HepG2 (cell line): ENCODE measurements around the gene PACS1. TPM values are rescaled to one million over a fixed set of nuclear protein-coding genes. Genes with fewer than 3 reads are reported as not detected.

Experiments used
- GLI4 ChIP-seq: sonication (generic); formaldehyde crosslinking; IDR thresholded peaks from 2 replicates; pipeline ENCODE4 v1.5.1; 2020; ENCODE audit warnings: missing genetic modification reagents, mild to moderate bottlenecking, moderate library complexity, borderline replicate concordance
- MEIS2 ChIP-seq: sonication (generic); formaldehyde crosslinking; IDR thresholded peaks from 2 replicates; pipeline ENCODE4 v1.9.0; 2021; ENCODE audit warnings: mild to moderate bottlenecking, missing genetic modification reagents
- NFIC ChIP-seq: IDR thresholded peaks from 2 replicates; pipeline ENCODE4 v1.6.1; 2012; ENCODE audit warnings: mild to moderate bottlenecking, low read length, inconsistent platforms
- NONO ChIP-seq, 2 experiments: fragments of 450-650 bp in 1 of 2; sonication (generic) in 1 of 2; formaldehyde crosslinking in 1 of 2; IDR thresholded peaks in 1 of 2; conservative IDR thresholded peaks in 1 of 2; 2 replicates each; pipeline versions ENCODE4 v1.6.1 to v1.8.0; 2017 to 2022; ENCODE audit warnings: mild to moderate bottlenecking in 1 of 2, missing genetic modification reagents in 1 of 2, moderate library complexity in 1 of 2
- PHF8 ChIP-seq: sonication (generic); formaldehyde crosslinking; IDR thresholded peaks from 2 replicates; pipeline ENCODE4 v1.5.0; 2020; ENCODE audit warnings: missing genetic modification reagents
- PRPF4 ChIP-seq: fragments of 200-400 bp; formaldehyde crosslinking; IDR thresholded peaks from 2 replicates; pipeline ENCODE4 v1.6.1; 2016; ENCODE audit warnings: low read length, low read depth; ENCODE audit not compliant: poor library complexity, severe bottlenecking
- RNF2 ChIP-seq: fragments of 450-650 bp; conservative IDR thresholded peaks from 2 replicates; pipeline ENCODE4 v1.6.1; 2016; ENCODE audit warnings: low read depth
- SALL1 ChIP-seq: sonication (generic); formaldehyde crosslinking; IDR thresholded peaks from 2 replicates; pipeline ENCODE4 v1.8.0; 2022; ENCODE audit warnings: mild to moderate bottlenecking, missing genetic modification reagents
- SAP130 ChIP-seq: IDR thresholded peaks from 2 replicates; pipeline ENCODE4 v1.6.1; 2016; ENCODE audit warnings: low read depth
- SMARCE1 ChIP-seq: fragments of 450-650 bp; IDR thresholded peaks from 2 replicates; pipeline ENCODE4 v1.6.1; 2017; ENCODE audit warnings: borderline replicate concordance
- SP4 ChIP-seq: sonication (generic); formaldehyde crosslinking; IDR thresholded peaks from 2 replicates; pipeline ENCODE4 v1.8.1; 2023; ENCODE audit warnings: mild to moderate bottlenecking, missing genetic modification reagents
- SYNCRIP ChIP-seq: fragments of 200-400 bp; formaldehyde crosslinking; IDR thresholded peaks from 2 replicates; pipeline ENCODE4 v1.6.1; 2018; ENCODE audit warnings: mild to moderate bottlenecking, low read depth, low read length; ENCODE audit not compliant: insufficient read depth
- TBX2 ChIP-seq: sonication (generic); formaldehyde crosslinking; IDR thresholded peaks from 2 replicates; pipeline ENCODE4 v1.5.0; 2020; ENCODE audit warnings: missing genetic modification reagents, mild to moderate bottlenecking, borderline replicate concordance
- YY1 ChIP-seq: IDR thresholded peaks from 2 replicates; pipeline ENCODE4 v1.6.1; 2011; ENCODE audit warnings: low read length, low read depth, moderate library complexity, mild to moderate bottlenecking; ENCODE audit not compliant: insufficient read depth, insufficient replicate concordance
- ZFP41 ChIP-seq: sonication (generic); formaldehyde crosslinking; IDR thresholded peaks from 2 replicates; pipeline ENCODE4 v1.4.0; 2020; ENCODE audit warnings: mild to moderate bottlenecking, missing genetic modification reagents, borderline replicate concordance
- ZFX ChIP-seq: sonication (generic); formaldehyde crosslinking; IDR thresholded peaks from 2 replicates; pipeline ENCODE4 v1.4.0; 2020; ENCODE audit warnings: mild to moderate bottlenecking, low read depth, missing genetic modification reagents, moderate library complexity
- ZFY ChIP-seq: sonication (generic); formaldehyde crosslinking; IDR thresholded peaks from 2 replicates; pipeline ENCODE4 v1.4.0; 2020; ENCODE audit warnings: missing genetic modification reagents
- ZNF329 ChIP-seq: sonication (generic); formaldehyde crosslinking; IDR thresholded peaks from 2 replicates; pipeline ENCODE4 v1.9.0; 2021; ENCODE audit warnings: low read depth, mild to moderate bottlenecking, missing genetic modification reagents
- ZNF543 ChIP-seq: sonication (generic); formaldehyde crosslinking; IDR thresholded peaks from 2 replicates; pipeline ENCODE4 v1.4.0; 2020; ENCODE audit warnings: mild to moderate bottlenecking, missing genetic modification reagents
- ZNF547 ChIP-seq: sonication (generic); formaldehyde crosslinking; IDR thresholded peaks from 2 replicates; pipeline ENCODE4 v1.5.1; 2020; ENCODE audit warnings: mild to moderate bottlenecking, missing genetic modification reagents
- ZNF709 ChIP-seq: sonication (generic); formaldehyde crosslinking; IDR thresholded peaks from 2 replicates; pipeline ENCODE4 v1.5.0; 2020; ENCODE audit warnings: mild to moderate bottlenecking, missing genetic modification reagents
- ZNF772 ChIP-seq: sonication (generic); formaldehyde crosslinking; IDR thresholded peaks from 2 replicates; pipeline ENCODE4 v1.5.0; 2020; ENCODE audit warnings: mild to moderate bottlenecking, missing genetic modification reagents
- ZSCAN31 ChIP-seq: sonication (generic); formaldehyde crosslinking; IDR thresholded peaks from 2 replicates; pipeline ENCODE4 v1.5.0; 2020; ENCODE audit warnings: low read depth, mild to moderate bottlenecking, missing genetic modification reagents
- polyA plus RNA-seq, 8 experiments: library from polyadenylated mRNA; depleted of rRNA in 3 of 8; stranded (reverse) in 7 of 8; unstranded in 1 of 8; fragments of >200 nt; fragmentation: Illumina TruSeq in 4 of 8; extraction: Trizol in 4 of 8; gene quantifications; 2 replicates each; pipeline versions ENCODE4 v1.2.1 to v1.2.3, GENCODE V29; 2011 to 2016; ENCODE audit warnings: low read depth in 4 of 8, missing spikeins in 1 of 8, mixed read lengths in 1 of 8; ENCODE audit not compliant: insufficient read depth in 1 of 8
- total RNA-seq, 5 experiments: library from RNA; depleted of rRNA; stranded (reverse); fragments of >200 nt; fragmentation: Illumina TruSeq; extraction: Trizol; gene quantifications; 2 replicates each; pipeline ENCODE4 v1.2.3, GENCODE V29; 2016; ENCODE audit warnings: low read depth in 1 of 5
- TF ChIP-seq, protein P1 (sequence below): IDR thresholded peaks from 2 replicates; pipeline ENCODE4 v1.6.1; 2016; ENCODE audit warnings: mild to moderate bottlenecking, missing biosample characterization, missing genetic modification reagents
- TF ChIP-seq, protein P2 (sequence below): IDR thresholded peaks from 2 replicates; pipeline ENCODE4 v1.6.1; 2012; ENCODE audit warnings: inconsistent platforms
- TF ChIP-seq, protein P3 (sequence below): sonication (generic); formaldehyde crosslinking; IDR thresholded peaks from 2 replicates; pipeline ENCODE4 v1.5.1; 2020; ENCODE audit warnings: mild to moderate bottlenecking, missing genetic modification reagents, moderate library complexity

Gene PACS1
- total and polyA plus RNA-seq, 2 of the 13 experiments (the other 11 are each of a cell fraction or from before 2014, with no cell fraction given), result 7.6 to 8.6 TPM

DNA sequence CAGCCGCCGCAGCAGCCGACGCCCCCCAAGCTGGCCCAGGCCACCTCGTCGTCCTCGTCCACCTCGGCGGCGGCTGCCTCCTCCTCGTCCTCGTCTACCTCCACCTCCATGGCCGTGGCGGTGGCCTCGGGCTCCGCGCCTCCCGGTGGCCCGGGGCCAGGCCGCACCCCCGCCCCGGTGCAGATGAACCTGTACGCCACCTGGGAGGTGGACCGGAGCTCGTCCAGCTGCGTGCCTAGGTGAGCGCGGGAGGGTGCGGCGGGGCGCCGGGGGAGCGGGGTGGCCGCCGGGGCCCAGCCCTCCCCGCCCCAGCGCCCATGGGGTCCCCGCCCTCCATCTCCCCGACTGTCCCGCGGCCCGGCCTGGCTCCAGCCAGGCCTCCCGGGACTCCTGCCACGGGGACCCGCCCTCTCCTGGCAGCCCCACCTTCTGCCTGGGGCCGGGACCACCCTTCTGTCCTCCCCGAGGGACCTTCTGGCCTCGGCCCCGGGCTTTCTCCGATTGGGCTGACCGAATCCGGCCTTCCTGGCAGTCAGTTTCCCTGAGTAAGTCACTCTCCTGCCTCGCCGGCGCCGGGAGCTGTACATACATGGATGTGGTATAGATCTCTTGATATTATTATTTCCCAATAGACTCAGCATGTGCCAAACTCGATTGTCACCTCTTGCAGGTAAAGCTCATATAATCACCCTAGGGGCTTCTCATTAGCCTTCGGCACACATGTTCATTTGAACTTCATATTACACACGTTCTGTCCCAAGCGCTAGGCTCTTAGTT is 720 bp downstream of the PACS1 start (continued):
- 0 out of 2 replicates have a peak, but pooled peaks have one; percentile 34 for TF ChIP-seq ZNF543
- TF ChIP-seq ZNF547 (CRISPR knock-in tag), result peak; percentile 64; the same call in 1 of the 2 replicates
- TF ChIP-seq, protein P1, sequence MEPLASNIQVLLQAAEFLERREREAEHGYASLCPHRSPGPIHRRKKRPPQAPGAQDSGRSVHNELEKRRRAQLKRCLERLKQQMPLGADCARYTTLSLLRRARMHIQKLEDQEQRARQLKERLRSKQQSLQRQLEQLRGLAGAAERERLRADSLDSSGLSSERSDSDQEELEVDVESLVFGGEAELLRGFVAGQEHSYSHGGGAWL, result peak; percentile 29; the same call in 1 of the 2 replicates
- TF ChIP-seq SMARCE1, result no peak
- TF ChIP-seq SP4, result peak; percentile 30; the same call in 1 of the 2 replicates
- TF ChIP-seq ZFP41 (CRISPR knock-in tag), result no peak
- TF ChIP-seq TBX2 (CRISPR knock-in tag), result peak; percentile 21; the same call in 1 of the 2 replicates
- peak; percentile 19; the same call in 1 of the 2 replicates for TF ChIP-seq SALL1
- 0 out of 2 replicates have a peak, but pooled peaks have one; percentile 7 for TF ChIP-seq RNF2
- TF ChIP-seq PRPF4, result no peak
- 0 out of 2 replicates have a peak, but pooled peaks have one; percentile 3 for TF ChIP-seq SAP130 (CRISPR knock-in tag)
- peak; percentile 11 for TF ChIP-seq YY1
- 0 out of 2 replicates have a peak, but pooled peaks have one; percentile 40 for TF ChIP-seq ZNF329 (CRISPR knock-in tag)
- TF ChIP-seq, protein P2, sequence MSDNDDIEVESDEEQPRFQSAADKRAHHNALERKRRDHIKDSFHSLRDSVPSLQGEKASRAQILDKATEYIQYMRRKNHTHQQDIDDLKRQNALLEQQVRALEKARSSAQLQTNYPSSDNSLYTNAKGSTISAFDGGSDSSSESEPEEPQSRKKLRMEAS, result 0 out of 2 replicates have a peak, but pooled peaks have one; percentile 4
- no peak for TF ChIP-seq NFIC
- 0 out of 2 replicates have a peak, but pooled peaks have one; percentile 35 for TF ChIP-seq ZNF772 (CRISPR knock-in tag)
- 0 out of 2 replicates have a peak, but pooled peaks have one; percentile 9 for TF ChIP-seq ZSCAN31 (CRISPR knock-in tag)
- 0 out of 2 replicates have a peak, but pooled peaks have one; percentile 21 for TF ChIP-seq MEIS2
- TF ChIP-seq, protein P3, sequence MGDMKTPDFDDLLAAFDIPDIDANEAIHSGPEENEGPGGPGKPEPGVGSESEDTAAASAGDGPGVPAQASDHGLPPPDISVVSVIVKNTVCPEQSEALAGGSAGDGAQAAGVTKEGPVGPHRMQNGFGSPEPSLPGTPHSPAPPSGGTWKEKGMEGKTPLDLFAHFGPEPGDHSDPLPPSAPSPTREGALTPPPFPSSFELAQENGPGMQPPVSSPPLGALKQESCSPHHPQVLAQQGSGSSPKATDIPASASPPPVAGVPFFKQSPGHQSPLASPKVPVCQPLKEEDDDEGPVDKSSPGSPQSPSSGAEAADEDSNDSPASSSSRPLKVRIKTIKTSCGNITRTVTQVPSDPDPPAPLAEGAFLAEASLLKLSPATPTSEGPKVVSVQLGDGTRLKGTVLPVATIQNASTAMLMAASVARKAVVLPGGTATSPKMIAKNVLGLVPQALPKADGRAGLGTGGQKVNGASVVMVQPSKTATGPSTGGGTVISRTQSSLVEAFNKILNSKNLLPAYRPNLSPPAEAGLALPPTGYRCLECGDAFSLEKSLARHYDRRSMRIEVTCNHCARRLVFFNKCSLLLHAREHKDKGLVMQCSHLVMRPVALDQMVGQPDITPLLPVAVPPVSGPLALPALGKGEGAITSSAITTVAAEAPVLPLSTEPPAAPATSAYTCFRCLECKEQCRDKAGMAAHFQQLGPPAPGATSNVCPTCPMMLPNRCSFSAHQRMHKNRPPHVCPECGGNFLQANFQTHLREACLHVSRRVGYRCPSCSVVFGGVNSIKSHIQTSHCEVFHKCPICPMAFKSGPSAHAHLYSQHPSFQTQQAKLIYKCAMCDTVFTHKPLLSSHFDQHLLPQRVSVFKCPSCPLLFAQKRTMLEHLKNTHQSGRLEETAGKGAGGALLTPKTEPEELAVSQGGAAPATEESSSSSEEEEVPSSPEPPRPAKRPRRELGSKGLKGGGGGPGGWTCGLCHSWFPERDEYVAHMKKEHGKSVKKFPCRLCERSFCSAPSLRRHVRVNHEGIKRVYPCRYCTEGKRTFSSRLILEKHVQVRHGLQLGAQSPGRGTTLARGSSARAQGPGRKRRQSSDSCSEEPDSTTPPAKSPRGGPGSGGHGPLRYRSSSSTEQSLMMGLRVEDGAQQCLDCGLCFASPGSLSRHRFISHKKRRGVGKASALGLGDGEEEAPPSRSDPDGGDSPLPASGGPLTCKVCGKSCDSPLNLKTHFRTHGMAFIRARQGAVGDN (CRISPR knock-in tag), result peak; percentile 38; the same call in 1 of the 2 replicates
- TF ChIP-seq ZFX (CRISPR knock-in tag), result peak; percentile 65
- peak; percentile 64 for TF ChIP-seq ZFY
- no peak for TF ChIP-seq SYNCRIP
- peak; percentile 50 for TF ChIP-seq PHF8 (CRISPR knock-in tag)
- no peak for TF ChIP-seq NONO (IDR thresholded peaks at IDR 0.05)
- no peak for TF ChIP-seq NONO (CRISPR knock-in tag; conservative IDR thresholded peaks at IDR 0.05)
- no peak for TF ChIP-seq ZNF709 (CRISPR knock-in tag)
- TF ChIP-seq GLI4 (CRISPR knock-in tag), result peak; percentile 69; the same call in 1 of the 2 replicates
